GM19328 (cell line): ENCODE data around the gene ULK4.

ENCODE experiments used
- ATAC-seq: cut with Tn5 transposase; IDR thresholded peaks from one replicate; pipeline ENCODE4 v1.9.1; 2021; ENCODE audit warnings: mild to moderate bottlenecking, moderate library complexity; ENCODE audit not compliant: unreplicated experiment

ULK4 gene

GRCh38 chr3:41327718-41328117 is 634.2 kb downstream of the ULK4 start:
- no peak for ATAC-seq

- no peak for ATAC-seq
Observed at GRCh38 chr3:41324156-41324475, 637.8 kb downstream of the ULK4 start.

GRCh38 chr3:41323467-41324155 is 638.3 kb downstream of the ULK4 start:
- ATAC-seq, result no peak

GRCh38 chr3:41321642-41321980 is 640.3 kb downstream of the ULK4 start:
- no peak for ATAC-seq

- no peak for ATAC-seq
Observed at GRCh38 chr3:41320953-41321641, 640.8 kb downstream of the ULK4 start.

- ATAC-seq, result no peak
Observed at GRCh38 chr3:41318520-41318919, 643.4 kb downstream of the ULK4 start.

GRCh38 chr3:41317718-41318117 is 644.2 kb downstream of the ULK4 start:
- ATAC-seq, result no peak

- ATAC-seq, result no peak
Observed at GRCh38 chr3:41317298-41317697, 644.6 kb downstream of the ULK4 start.

- ATAC-seq, result no peak
Observed at GRCh38 chr3:41315126-41315525, 646.8 kb downstream of the ULK4 start.

GRCh38 chr3:41308119-41308518 is 653.8 kb downstream of the ULK4 start:
- no peak for ATAC-seq

GRCh38 chr3:41307065-41307464 is 654.8 kb downstream of the ULK4 start:
- no peak for ATAC-seq

GRCh38 chr3:41304593-41304992 is 657.3 kb downstream of the ULK4 start:
- no peak for ATAC-seq

GRCh38 chr3:41302295-41302694 is 659.6 kb downstream of the ULK4 start:
- no peak for ATAC-seq

GRCh38 chr3:41301548-41301947 is 660.4 kb downstream of the ULK4 start:
- no peak for ATAC-seq

GRCh38 chr3:41299036-41299435 is 662.9 kb downstream of the ULK4 start:
- ATAC-seq, result no peak

GRCh38 chr3:41297750-41298149 is 664.2 kb downstream of the ULK4 start:
- no peak for ATAC-seq

- no peak for ATAC-seq
Observed at GRCh38 chr3:41296556-41296955, 665.3 kb downstream of the ULK4 start.

GRCh38 chr3:41295740-41296139 is 666.2 kb downstream of the ULK4 start:
- ATAC-seq, result no peak

- no peak for ATAC-seq
Observed at GRCh38 chr3:41293169-41293681, 668.7 kb downstream of the ULK4 start.

GRCh38 chr3:41290736-41291135 is 671.2 kb downstream of the ULK4 start:
- no peak for ATAC-seq

- ATAC-seq, result no peak
Observed at GRCh38 chr3:41290306-41290705, 671.6 kb downstream of the ULK4 start.

GRCh38 chr3:41288785-41289184 is 673.1 kb downstream of the ULK4 start:
- no peak for ATAC-seq

GRCh38 chr3:41286305-41286704 is 675.6 kb downstream of the ULK4 start:
- no peak for ATAC-seq
